Muscle layer of colon (tissue), 2 donors: ENCODE results near the gene OR6S1.
"Not testable (repeated sequence)": the region's sequence is repeated elsewhere in the genome, so short reads cannot be mapped to it uniquely, and the experiment has no call there.

Source experiments
- H3K27ac ChIP-seq: one replicate; pipeline ENCODE4 v1.7.0; 2013; ENCODE audit warnings: low read depth, mild to moderate bottlenecking, low read length, moderate library complexity
- H3K27me3 ChIP-seq, 2 donors: one replicate each; pipeline ENCODE4 v1.7.0; 2013; ENCODE audit warnings: low read length in 2 of 2, mild to moderate bottlenecking in 2 of 2; ENCODE audit not compliant: insufficient read depth in 2 of 2, control insufficient read depth in 1 of 2
- H3K36me3 ChIP-seq: one replicate; pipeline ENCODE4 v1.7.0; 2013; ENCODE audit warnings: mild to moderate bottlenecking, low read length; ENCODE audit not compliant: insufficient read depth
- H3K4me1 ChIP-seq: one replicate; pipeline ENCODE4 v1.7.0; 2013; ENCODE audit warnings: mild to moderate bottlenecking, low read length; ENCODE audit not compliant: insufficient read depth
- H3K4me3 ChIP-seq, 2 donors: one replicate each; pipeline ENCODE4 v1.7.0; 2013; ENCODE audit warnings: low read length in 2 of 2, low read depth in 1 of 2, mild to moderate bottlenecking in 1 of 2, moderate library complexity in 1 of 2
- H3K9ac ChIP-seq: one replicate; pipeline ENCODE4 v1.7.0; 2013; ENCODE audit warnings: low read length
- H3K9me3 ChIP-seq: one replicate; pipeline ENCODE4 v1.7.0; 2013; ENCODE audit warnings: mild to moderate bottlenecking, low read length
- donor health status: abdominal sarcoma.
- donor health status: Adenocarcinoma of cecum.

Gene OR6S1

GRCh38 chr14:20627346-20628027 lies 14.0 kb downstream of the OR6S1 start:
- Histone ChIP-seq H3K27me3 (peaks cover 5 to 13% of the 10 kb centered on the region in 2 donors), H3K27ac (no peak overlapping the region), H3K9me3 (no peaks in the 10 kb centered on the region), H3K4me1 (peaks cover 15% of the 10 kb centered on the region), H3K9ac (no peak overlapping the region), H3K36me3 (no peaks in the 10 kb centered on the region), H3K4me3 (no peak overlapping the region)

- H3K4me3 ChIP-seq: peak overlapping the region in 1 of 2 donors; percentile 18
- H3K4me1 ChIP-seq: peaks cover 7% of the 10 kb centered on the region
- no peak overlapping the region for H3K27ac ChIP-seq
- H3K36me3 ChIP-seq: no peaks in the 10 kb centered on the region
- no peaks in the 10 kb centered on the region for H3K9me3 ChIP-seq
- H3K27me3 ChIP-seq: peaks cover 5 to 13% of the 10 kb centered on the region in 2 donors
- no peak overlapping the region for H3K9ac ChIP-seq
Measured at GRCh38 chr14:20626274-20626673, 15.2 kb downstream of the OR6S1 start.

- H3K27me3 ChIP-seq: peaks cover 0 to 5% of the 10 kb centered on the region in 2 donors
- H3K9me3 ChIP-seq: no peaks in the 10 kb centered on the region
- peak overlapping the region in 1 of 2 donors; percentile 20 for H3K4me3 ChIP-seq
- no peak overlapping the region for H3K27ac ChIP-seq
- no peaks in the 10 kb centered on the region for H3K36me3 ChIP-seq
- H3K4me1 ChIP-seq: no peaks in the 10 kb centered on the region
- H3K9ac ChIP-seq: no peak overlapping the region
Measured at GRCh38 chr14:20624495-20625070, 16.9 kb downstream of the OR6S1 start.

- Histone ChIP-seq H3K27me3 (peaks cover 0 to 5% of the 10 kb centered on the region in 2 donors), H3K9ac (no peak overlapping the region), H3K27ac (no peak overlapping the region), H3K4me3 (no peak overlapping the region), H3K36me3 (no peaks in the 10 kb centered on the region), H3K4me1 (no peaks in the 10 kb centered on the region), H3K9me3 (no peaks in the 10 kb centered on the region)
Measured at GRCh38 chr14:20623798-20624197, 17.7 kb downstream of the OR6S1 start.

GRCh38 chr14:20622816-20623291 lies 18.6 kb downstream of the OR6S1 start:
- H3K9ac ChIP-seq: no peak overlapping the region
- H3K4me1 ChIP-seq: no peaks in the 10 kb centered on the region
- peaks cover 0 to 5% of the 10 kb centered on the region in 2 donors for H3K27me3 ChIP-seq
- no peak overlapping the region for H3K27ac ChIP-seq
- no peak overlapping the region for H3K4me3 ChIP-seq
- no peaks in the 10 kb centered on the region for H3K9me3 ChIP-seq
- no peaks in the 10 kb centered on the region for H3K36me3 ChIP-seq

GRCh38 chr14:20620798-20621478 lies 20.6 kb downstream of the OR6S1 start:
- Histone ChIP-seq H3K4me3 (no peak overlapping the region), H3K27me3 (peaks cover 0 to 5% of the 10 kb centered on the region in 2 donors), H3K9me3 (no peaks in the 10 kb centered on the region), H3K9ac (no peak overlapping the region), H3K36me3 (no peaks in the 10 kb centered on the region), H3K27ac (no peak overlapping the region), H3K4me1 (no peaks in the 10 kb centered on the region)

- H3K9me3 ChIP-seq, H3K9ac ChIP-seq, H3K36me3 ChIP-seq, H3K4me3 ChIP-seq, H3K4me1 ChIP-seq, H3K27ac ChIP-seq, H3K27me3 ChIP-seq: not testable (repeated sequence)
Measured at GRCh38 chr14:20619688-20620087, 21.8 kb downstream of the OR6S1 start.

- Histone ChIP-seq H3K9ac (no peak overlapping the region), H3K4me3 (no peak overlapping the region), H3K27me3 (peaks cover 0 to 5% of the 10 kb centered on the region in 2 donors), H3K9me3 (no peaks in the 10 kb centered on the region), H3K36me3 (no peaks in the 10 kb centered on the region), H3K27ac (no peak overlapping the region), H3K4me1 (peaks cover 7% of the 10 kb centered on the region)
Measured at GRCh38 chr14:20618271-20618749, 23.2 kb downstream of the OR6S1 start.

GRCh38 chr14:20617138-20618003 lies 24.1 kb downstream of the OR6S1 start:
- Histone ChIP-seq H3K27me3 (no peaks in the 10 kb centered on the region), H3K4me3 (no peak overlapping the region), H3K9me3 (no peaks in the 10 kb centered on the region), H3K27ac (no peak overlapping the region), H3K4me1 (peaks cover 7% of the 10 kb centered on the region), H3K36me3 (no peaks in the 10 kb centered on the region), H3K9ac (no peak overlapping the region)

- Histone ChIP-seq H3K27me3 (no peaks in the 10 kb centered on the region), H3K9me3 (no peaks in the 10 kb centered on the region), H3K4me3 (no peak overlapping the region), H3K27ac (no peak overlapping the region), H3K9ac (no peak overlapping the region), H3K36me3 (no peaks in the 10 kb centered on the region), H3K4me1 (peaks cover 7% of the 10 kb centered on the region)
Measured at GRCh38 chr14:20615996-20616395, 25.5 kb downstream of the OR6S1 start.
